Choroid plexus epithelial cell (primary cell): ENCODE measurements around the gene ANXA3.

Experiments
- DNase-seq: peaks from one replicate; pipeline ENCODE4 v3.0.0-alpha.2; 2010; ENCODE audit warnings: low read depth
- H3K4me3 ChIP-seq: 2 replicates; pipeline ENCODE4 v1.5.1; 2011; ENCODE audit warnings: low read depth, mild to moderate bottlenecking, control low read depth, low read length, moderate library complexity
- CTCF ChIP-seq: conservative IDR thresholded peaks from 2 replicates; pipeline ENCODE4 v1.5.1; 2011; ENCODE audit warnings: low read depth, mild to moderate bottlenecking, control low read depth, inconsistent platforms, low read length, moderate library complexity

Gene ANXA3

GRCh38 chr4:78602334-78602733 lies 50.8 kb downstream of the ANXA3 start:
- H3K4me3 ChIP-seq = no peak overlapping the region
- no peak for TF ChIP-seq CTCF
- no peak for DNase-seq

- no peak for DNase-seq
- TF ChIP-seq CTCF = no peak
- H3K4me3 ChIP-seq = no peak overlapping the region
Observed at GRCh38 chr4:78603384-78603783, 51.8 kb downstream of the ANXA3 start.

GRCh38 chr4:78604988-78605387 lies 53.4 kb downstream of the ANXA3 start:
- H3K4me3 ChIP-seq = no peak overlapping the region
- no peak for TF ChIP-seq CTCF
- no peak for DNase-seq

GRCh38 chr4:78606035-78606434 lies 54.5 kb downstream of the ANXA3 start:
- DNase-seq = no peak
- H3K4me3 ChIP-seq = no peak overlapping the region
- TF ChIP-seq CTCF = no peak

GRCh38 chr4:78606530-78607095 lies 55.0 kb downstream of the ANXA3 start:
- DNase-seq = no peak
- TF ChIP-seq CTCF = no peak
- H3K4me3 ChIP-seq = no peak overlapping the region

GRCh38 chr4:78608684-78609083 lies 57.1 kb downstream of the ANXA3 start:
- DNase-seq = no peak
- H3K4me3 ChIP-seq = no peak overlapping the region
- TF ChIP-seq CTCF = no peak

- TF ChIP-seq CTCF = no peak
- DNase-seq = no peak
- no peak overlapping the region for H3K4me3 ChIP-seq
Observed at GRCh38 chr4:78609580-78609979, 58.0 kb downstream of the ANXA3 start.
